GM12864 (cell line): Measurements from ENCODE around the gene MPND.

Source experiments
- DNase-seq: peaks from one replicate; pipeline ENCODE4 v3.0.0-alpha.2; 2011; ENCODE audit warnings: low read depth
- H3K4me3 ChIP-seq: 2 replicates; pipeline ENCODE4 v1.5.1; 2011; ENCODE audit warnings: mild to moderate bottlenecking, low read depth, low read length, control low read depth
- CTCF ChIP-seq: IDR thresholded peaks from 2 replicates; pipeline ENCODE4 v1.5.1; 2011; ENCODE audit warnings: low read depth, mild to moderate bottlenecking, moderate library complexity, low read length, control low read depth, inconsistent platforms; ENCODE audit errors: missing control alignments

Gene MPND

GRCh38 chr19:4372165-4373012 lies 29.0 kb downstream of the MPND start:
- no peak overlapping the region for H3K4me3 ChIP-seq
- no peak for DNase-seq
- no peak for TF ChIP-seq CTCF

GRCh38 chr19:4373013-4373367 lies 29.6 kb downstream of the MPND start:
- TF ChIP-seq CTCF, result no peak
- H3K4me3 ChIP-seq, result no peak overlapping the region
- DNase-seq, result no peak

GRCh38 chr19:4373601-4374497 lies 30.5 kb downstream of the MPND start:
- no peak for DNase-seq
- no peak overlapping the region; the same call in 1 of the 2 replicates for H3K4me3 ChIP-seq
- no peak for TF ChIP-seq CTCF

GRCh38 chr19:4374498-4375163 lies 31.3 kb downstream of the MPND start:
- peak; percentile 3 for TF ChIP-seq CTCF
- DNase-seq, result no peak
- peak overlapping the region; percentile 41; the same call in 1 of the 2 replicates for H3K4me3 ChIP-seq

GRCh38 chr19:4375164-4376027 lies 32.0 kb downstream of the MPND start:
- peak overlapping the region; percentile 41 for H3K4me3 ChIP-seq
- DNase-seq, result no peak
- peak; percentile 54 for TF ChIP-seq CTCF
